GM12875 (cell line): ENCODE measurements around the gene EFNA1.

Experiments
- H3K4me3 ChIP-seq: one replicate; pipeline ENCODE4 v1.5.1; 2011; ENCODE audit warnings: low read depth, low read length, control low read depth
- TF ChIP-seq, protein P1 (sequence below): IDR thresholded peaks from 2 replicates; pipeline ENCODE4 v1.5.1; 2011; ENCODE audit warnings: low read depth, mild to moderate bottlenecking, control low read depth, inconsistent platforms, low read length, moderate library complexity, borderline replicate concordance; ENCODE audit not compliant: insufficient read depth

Gene EFNA1

DNA sequence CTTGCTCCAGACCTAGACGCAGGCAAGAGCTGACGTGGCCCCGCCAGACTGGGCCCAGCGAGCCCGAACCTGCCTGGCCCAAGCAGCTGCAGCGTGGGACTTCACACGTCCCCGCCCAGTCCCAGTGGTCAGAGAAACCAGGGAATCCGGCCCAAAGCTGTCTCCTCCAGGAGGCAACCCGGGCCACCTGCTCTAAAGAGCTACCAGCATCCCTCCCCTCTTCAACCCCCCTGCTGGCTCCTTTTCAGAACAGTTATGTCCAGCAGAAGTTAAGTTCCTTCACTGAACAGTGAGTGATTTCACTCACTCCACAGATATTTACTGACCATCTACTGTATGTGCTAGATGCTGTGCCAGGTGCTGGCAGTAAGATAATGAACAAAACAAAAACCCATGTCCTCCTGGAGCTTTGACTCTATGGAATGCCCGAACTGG is 2.1 kb upstream of the EFNA1 start:
- TF ChIP-seq, protein P1, sequence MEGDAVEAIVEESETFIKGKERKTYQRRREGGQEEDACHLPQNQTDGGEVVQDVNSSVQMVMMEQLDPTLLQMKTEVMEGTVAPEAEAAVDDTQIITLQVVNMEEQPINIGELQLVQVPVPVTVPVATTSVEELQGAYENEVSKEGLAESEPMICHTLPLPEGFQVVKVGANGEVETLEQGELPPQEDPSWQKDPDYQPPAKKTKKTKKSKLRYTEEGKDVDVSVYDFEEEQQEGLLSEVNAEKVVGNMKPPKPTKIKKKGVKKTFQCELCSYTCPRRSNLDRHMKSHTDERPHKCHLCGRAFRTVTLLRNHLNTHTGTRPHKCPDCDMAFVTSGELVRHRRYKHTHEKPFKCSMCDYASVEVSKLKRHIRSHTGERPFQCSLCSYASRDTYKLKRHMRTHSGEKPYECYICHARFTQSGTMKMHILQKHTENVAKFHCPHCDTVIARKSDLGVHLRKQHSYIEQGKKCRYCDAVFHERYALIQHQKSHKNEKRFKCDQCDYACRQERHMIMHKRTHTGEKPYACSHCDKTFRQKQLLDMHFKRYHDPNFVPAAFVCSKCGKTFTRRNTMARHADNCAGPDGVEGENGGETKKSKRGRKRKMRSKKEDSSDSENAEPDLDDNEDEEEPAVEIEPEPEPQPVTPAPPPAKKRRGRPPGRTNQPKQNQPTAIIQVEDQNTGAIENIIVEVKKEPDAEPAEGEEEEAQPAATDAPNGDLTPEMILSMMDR, result no peak
- no peak overlapping the region for H3K4me3 ChIP-seq

DNA sequence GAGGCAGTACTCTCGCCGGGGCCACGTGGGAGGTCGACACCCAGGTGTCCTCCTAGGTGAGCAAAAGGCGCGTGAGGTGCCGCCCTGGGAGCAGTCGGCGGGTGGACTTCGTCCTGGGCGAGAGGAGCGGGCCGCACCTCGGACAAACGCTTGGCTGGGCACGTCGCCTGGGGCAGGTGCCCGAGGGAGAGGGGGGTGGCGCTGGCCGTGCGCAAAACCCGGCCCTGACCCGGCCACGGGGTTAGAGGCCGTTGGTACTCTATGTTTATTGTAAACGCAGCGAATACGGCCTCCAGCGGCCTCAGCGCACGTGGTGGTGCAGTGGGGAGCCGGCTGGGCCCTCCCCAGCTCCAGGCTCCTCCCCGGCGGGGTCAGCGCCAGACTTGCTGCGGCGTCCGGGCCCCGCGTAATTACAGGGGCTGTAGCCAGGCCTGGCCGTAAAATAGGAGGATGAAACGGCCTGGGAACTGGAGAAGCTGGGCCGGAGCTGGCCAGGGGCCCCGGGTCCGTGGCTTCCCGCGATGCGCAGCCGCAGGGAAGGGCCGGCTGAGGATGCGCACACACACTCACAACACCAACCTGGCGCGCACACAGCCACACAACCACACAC is 1.6 kb upstream of the EFNA1 start:
- H3K4me3 ChIP-seq, result no peak overlapping the region
- TF ChIP-seq, protein P1, result no peak

DNA sequence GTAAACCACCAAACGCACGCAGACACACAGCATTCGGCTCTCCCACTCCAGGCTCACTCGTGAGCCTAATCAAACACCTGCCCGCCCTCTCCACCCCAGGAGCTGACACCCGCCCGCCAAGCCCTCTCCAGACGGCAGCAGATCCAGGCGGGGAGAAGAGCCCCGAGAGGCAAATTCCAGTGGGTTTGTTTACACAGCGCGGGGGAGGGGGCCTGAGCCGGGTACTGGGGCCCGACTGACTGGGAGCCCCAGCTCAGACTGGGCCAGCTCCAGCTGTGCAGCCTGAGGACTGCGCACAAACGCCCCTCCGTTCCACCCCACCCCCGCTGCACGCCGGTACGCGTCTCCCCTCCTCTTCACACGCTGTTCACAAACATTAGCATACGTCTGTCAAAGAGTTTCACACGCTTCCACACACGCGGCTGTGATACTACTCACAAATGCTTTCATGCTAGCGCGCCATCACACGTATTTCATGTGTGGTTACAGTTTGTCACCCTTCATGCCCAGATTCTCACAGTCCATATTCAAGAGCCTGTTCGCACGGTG is 1.0 kb upstream of the EFNA1 start:
- no peak overlapping the region for H3K4me3 ChIP-seq

DNA sequence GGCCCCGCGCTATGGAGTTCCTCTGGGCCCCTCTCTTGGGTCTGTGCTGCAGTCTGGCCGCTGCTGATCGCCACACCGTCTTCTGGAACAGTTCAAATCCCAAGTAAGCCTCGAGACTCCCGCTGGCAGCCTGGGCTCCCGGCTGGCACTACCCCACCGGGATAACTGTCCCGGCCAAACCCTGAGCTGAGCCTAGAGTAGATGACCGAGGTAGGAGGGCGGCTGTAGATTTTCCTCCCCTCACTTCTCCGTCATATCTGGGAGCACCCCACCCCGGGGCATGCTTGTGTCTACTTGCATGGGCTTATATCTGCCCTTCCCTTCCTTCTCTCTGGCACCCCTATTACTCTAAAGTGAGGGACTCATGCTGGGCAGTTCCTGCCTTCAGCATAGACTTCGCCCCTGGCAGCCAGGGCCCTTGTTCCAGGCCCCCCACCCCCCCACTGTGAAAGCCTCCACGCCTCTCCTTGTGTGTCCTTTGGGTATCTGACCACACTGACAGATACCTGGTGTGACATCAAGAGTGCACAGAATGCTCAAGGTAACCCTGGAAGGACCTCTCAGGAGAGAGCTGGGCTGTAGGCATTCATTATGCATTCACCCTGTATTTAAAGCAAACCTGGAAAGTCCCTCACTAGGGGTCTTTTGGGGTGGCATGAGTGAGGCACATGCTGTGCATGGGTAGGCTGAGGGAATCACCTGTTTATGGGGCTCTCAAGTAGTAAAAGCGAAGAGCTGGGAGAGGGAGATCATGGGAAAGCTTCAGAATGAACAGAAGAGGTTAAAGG is 485 bp downstream of the EFNA1 start:
- no peak overlapping the region for H3K4me3 ChIP-seq
- TF ChIP-seq, protein P1, result no peak

More for the DNA sequence above, 1.0 kb upstream of the EFNA1 start:
- TF ChIP-seq, protein P1, result no peak

DNA sequence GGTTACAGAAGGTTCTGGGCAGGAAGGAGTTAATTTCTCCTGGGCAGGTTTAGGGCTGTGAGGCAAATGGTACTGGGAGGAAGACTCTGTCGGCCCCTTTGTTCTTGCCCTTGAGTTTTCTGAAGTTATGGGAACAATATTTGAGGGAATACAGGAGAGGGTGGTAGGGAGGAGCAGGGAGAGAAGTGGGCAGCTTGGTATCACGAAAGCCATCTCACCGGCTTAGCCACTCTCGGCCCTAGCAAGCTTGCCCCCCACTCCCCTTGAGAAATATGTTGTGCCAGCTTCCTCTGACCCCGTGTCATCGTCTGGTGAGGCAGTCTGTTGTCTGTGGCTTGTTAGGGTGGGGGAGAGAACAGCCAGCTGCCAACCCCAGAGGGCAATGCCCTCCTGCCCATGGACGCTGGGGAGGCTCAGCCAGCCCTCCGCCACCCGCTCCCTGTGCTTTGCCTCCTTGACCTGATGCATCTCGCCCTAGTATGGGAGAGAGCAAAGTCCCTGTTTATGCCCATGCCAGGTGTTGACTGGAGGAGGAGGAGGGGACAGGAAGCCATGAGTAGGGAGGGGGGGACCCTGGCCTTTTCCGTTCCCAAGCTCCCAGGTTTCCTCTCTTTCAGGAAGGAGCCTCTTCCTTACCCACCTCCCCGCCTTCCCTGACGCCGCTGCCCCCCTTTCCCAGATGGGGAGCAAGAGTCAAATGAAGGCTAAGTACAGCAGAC is 1.2 kb downstream of the EFNA1 start:
- H3K4me3 ChIP-seq, result no peak overlapping the region
- TF ChIP-seq, protein P1, result no peak

DNA sequence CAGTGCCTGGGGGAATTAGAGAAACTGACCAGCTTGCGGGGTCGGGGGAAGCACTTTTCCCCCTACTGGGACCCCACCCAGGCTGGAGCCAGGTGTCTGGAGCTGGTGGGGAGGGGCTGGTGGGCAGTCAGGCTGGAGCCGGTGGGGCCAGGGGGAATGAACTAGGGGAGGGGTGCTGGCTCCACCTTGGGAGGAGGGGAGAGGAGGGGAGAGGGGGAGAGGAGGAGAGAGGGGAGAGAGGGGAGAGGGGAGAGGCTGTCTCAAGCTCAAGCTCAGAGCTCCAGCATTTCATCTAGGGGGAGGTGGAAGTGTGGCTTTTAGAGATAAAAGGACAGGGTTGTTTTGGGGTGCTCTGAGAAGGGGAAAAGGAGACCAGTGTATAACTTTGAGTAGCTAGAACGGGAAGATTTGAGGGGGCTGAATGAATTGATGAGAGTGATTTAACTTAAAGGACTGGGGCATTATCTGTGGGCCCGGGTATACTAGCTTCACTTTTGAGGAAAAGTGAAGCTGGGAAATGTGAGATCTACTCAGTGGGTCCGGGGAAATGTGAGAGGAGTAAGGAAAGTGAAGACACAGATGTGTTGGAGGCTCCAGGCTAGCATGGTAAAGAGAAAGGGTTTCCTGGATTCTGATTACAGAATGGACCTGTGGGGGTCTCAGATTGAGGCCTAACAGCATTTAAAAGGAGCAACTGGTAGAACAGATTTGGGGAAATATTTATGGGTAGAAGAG is 2.8 kb downstream of the EFNA1 start:
- TF ChIP-seq, protein P1, result no peak
- no peak overlapping the region for H3K4me3 ChIP-seq
